Sigmoid colon (tissue), 4 donors: ENCODE data around the gene SLC10A3.

ENCODE experiments used
- CTCF ChIP-seq, 4 experiments: fragments of 450-650 bp in 3 of 4; fragments of 200-600 bp in 1 of 4; IDR thresholded peaks; one replicate each; pipeline ENCODE4 v1.5.1; 2016 to 2019; ENCODE audit warnings: antibody characterized with exemption in 4 of 4, mild to moderate bottlenecking in 3 of 4, moderate library complexity in 2 of 4
- POLR2A ChIP-seq, 2 donors: fragments of 450-650 bp; IDR thresholded peaks; one replicate each; pipeline ENCODE4 v1.6.1; 2016; ENCODE audit warnings: antibody characterized with exemption in 2 of 2, mild to moderate bottlenecking in 2 of 2, moderate library complexity in 2 of 2
- POLR2AphosphoS5 ChIP-seq, 4 donors: sonication (generic); formaldehyde crosslinking; IDR thresholded peaks; one replicate each; pipeline ENCODE4 v1.6.1; 2017; ENCODE audit warnings: antibody characterized with exemption in 4 of 4

GRCh38 chrX:154469114-154469513, 21.3 kb downstream of the SLC10A3 start:
- no peak for TF ChIP-seq CTCF (IDR thresholded peaks at IDR 0.05)
- no peak for TF ChIP-seq POLR2AphosphoS5 (IDR thresholded peaks at IDR 0.05)
- no peak for TF ChIP-seq POLR2A (IDR thresholded peaks at IDR 0.05)
